NCI-H446 treated with DMSO at 0.1 percent for 48 hours (cell line): ENCODE results near the gene NDFIP2.

Source experiments
- DNase-seq: peaks from one replicate; lab custom pipeline; 2025; lab: John Stamatoyannopoulos, UW

Gene NDFIP2

DNA sequence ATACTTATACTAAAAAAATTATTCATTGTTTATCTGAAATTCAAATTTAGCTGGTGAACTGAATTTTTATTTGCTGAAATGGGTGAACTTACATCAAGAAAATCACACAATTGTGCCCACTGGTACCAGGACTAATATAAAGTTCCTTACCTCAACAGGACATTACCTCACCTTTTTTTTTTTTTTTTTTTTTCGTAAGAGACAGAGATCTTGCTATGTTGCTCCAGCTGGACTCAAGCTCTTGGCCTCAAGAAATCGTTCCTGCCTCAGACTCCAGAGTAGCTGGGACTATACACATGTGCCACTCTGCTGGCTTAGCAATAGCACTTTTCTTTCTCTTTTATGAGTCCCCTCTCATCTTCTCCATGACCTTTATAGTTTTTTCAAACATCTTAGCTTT, 22.5 kb upstream of the NDFIP2 start:
- DNase-seq: no peak

GRCh38 chr13:79459906-79460305, 21.0 kb upstream of the NDFIP2 start:
- no peak for DNase-seq

DNA sequence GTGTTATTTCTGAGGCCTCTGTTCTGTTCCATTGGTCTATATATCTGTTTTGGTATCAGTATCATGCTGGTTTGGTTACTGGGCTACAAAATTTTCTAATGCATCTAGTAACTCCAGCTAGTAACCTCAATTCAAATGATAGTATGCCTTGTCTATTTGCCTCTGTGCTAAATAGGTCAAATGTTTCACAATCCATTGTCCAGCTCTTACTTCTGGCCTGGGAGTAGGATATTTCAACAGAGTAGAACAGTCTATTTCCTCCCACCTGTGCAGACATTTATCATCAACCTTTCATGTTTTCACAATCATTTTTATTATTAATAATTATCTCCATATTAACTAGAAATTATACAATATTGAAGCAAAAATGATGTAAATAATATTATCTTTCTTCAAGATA, 18.1 kb upstream of the NDFIP2 start:
- DNase-seq: no peak

DNA sequence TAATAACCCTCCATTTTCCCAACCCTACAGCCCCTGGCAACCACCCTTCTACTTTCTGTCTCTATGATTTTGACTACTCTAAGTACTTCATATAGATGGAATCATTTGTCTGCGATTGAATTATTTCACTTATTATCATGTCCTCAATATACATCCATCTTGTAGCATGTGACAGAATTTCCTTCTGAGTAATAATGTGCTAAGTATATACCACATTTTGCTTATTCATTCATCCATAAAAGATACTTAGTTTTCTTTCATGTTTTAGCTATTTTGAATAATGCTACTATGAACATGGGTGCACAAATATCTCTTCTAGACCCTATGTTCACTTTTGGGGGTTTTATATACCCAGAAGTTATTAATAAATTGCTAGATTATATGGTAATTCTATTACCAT, 17.4 kb upstream of the NDFIP2 start:
- no peak for DNase-seq

- DNase-seq: no peak
Measured at GRCh38 chr13:79466872-79467271, 14.1 kb upstream of the NDFIP2 start.

DNA sequence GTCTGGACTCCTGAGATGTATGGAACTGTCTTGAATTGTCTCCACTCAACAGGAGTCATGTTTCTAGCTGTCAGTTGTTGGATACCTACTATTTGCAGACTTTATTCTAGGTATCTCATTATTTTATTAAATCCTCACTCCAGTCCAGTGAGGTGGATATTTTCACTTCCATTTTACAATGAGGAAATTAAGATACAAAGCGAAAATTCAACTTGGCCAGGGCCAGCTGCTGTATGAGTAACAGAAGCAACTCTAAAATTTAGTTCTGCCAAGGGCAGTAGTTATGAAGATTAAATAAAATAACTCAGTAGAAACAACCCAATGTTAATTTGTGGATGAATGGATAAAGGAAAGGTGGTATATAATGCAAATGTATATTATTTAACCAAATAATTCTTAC, 12.6 kb upstream of the NDFIP2 start:
- no peak for DNase-seq

DNA sequence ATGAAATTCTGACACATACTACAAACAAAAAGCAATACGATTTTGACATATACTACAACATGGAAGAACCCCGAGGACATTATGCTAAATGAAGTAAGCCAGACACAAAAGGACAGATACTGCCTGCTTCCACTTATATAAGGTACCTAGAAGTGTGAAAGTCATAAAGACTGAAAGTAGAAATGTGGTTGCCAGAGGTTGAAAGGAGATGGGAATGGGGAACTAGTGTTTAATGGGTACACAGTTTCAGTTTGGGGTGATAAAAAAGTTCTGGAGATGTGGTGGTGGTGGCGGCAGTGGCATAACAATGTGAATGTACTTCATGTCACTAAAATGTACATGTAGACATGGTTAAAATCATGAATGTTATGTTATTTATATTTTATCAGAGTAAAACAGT, 12.1 kb upstream of the NDFIP2 start:
- DNase-seq: no peak

DNA sequence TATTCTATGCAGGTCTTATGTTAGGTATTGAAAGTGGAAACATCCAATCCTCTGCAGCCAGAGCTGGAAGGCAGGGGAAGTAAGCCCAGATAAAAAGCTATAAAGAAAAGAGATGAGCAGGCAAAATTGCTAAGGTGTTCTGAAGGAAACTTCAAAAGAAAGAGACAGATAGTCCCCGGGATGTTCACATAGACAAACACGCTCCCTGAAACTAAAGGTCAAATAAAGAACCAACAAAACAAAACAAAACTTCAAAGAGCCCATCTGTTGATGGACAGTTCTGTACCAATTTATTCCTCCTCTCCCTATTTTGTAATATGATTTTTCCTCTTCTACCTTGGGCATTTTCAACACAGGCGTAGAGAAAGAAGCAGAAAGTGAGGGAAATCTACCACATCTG, 11.3 kb upstream of the NDFIP2 start:
- no peak for DNase-seq

DNA sequence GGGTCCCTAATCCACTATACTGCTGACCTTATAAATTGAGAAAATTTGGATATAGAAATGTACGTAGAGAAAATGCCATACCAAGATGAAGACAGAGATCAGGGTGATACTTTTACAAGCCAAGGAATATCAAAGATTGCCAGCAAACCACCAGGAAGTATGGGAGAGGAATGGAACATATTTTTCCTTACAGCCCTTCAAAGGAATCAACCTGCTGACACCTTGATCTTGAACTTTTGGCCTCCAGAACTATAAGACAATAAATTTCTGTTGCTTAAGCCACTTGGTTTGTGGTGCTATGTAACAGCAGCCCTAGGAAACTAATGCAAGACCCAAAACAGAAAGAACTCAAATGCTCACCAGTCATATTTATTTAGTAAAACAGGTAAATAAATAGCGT, 10.3 kb upstream of the NDFIP2 start:
- no peak for DNase-seq

DNA sequence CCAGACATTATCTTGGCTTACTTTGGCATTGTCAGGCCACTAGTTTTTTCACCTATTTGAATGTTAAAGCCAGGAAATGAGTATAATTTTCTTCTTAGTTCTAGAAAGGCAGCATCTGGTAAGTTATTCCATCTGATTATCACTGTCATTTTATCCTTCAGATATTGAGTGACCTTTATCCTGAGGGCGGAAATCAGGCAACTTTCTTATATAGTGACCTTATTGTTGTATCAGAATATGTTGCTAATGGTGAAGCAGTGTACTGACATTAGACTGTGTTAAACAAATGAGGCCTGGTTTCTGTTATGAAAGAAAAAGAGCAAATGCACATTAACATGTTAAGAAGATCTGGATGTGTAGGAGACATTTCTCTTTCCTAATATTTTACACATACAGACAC, 5.4 kb upstream of the NDFIP2 start:
- DNase-seq: no peak

DNA sequence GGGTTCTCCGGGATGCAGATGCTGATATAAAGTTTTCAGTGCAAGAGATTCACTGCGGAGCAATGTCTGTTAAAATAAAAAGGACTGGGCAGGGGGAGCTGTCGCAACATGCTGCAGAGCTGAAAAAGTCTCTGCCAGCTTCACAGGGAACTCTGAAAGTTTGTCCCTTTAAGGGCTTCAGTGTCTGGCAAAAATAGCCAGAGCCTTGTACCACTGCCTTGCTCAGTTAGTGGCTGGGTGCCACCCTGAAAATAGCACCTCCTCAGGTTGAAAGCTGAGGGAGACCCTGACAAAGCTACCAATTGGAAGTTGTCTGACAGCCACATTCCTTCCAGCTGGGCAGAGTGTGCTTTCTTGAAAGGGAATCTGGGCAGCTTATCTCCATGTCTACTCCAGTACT, 3.0 kb upstream of the NDFIP2 start:
- no peak for DNase-seq

DNA sequence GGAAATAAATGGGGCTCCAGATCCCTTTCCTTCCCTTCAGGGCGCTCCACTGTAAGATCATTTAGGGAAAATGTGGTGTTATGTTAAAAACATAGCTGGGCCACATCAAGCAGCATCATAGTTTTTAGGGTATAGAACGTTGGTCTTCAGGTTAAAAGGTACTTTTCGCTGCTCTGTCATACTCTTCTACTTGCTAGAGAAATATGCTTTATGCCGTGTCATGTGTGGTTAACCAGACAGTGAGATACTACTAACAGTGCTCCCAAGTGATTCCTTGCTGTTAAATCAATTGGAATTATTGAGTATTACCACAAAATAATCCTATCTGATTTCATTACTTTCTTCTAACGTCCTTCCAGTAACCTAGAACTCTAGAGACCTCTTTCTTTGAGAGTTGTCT, 1.1 kb upstream of the NDFIP2 start:
- DNase-seq: no peak

GRCh38 chr13:79481685-79482052, 714 bp downstream of the NDFIP2 start:
- DNase-seq: no peak

DNA sequence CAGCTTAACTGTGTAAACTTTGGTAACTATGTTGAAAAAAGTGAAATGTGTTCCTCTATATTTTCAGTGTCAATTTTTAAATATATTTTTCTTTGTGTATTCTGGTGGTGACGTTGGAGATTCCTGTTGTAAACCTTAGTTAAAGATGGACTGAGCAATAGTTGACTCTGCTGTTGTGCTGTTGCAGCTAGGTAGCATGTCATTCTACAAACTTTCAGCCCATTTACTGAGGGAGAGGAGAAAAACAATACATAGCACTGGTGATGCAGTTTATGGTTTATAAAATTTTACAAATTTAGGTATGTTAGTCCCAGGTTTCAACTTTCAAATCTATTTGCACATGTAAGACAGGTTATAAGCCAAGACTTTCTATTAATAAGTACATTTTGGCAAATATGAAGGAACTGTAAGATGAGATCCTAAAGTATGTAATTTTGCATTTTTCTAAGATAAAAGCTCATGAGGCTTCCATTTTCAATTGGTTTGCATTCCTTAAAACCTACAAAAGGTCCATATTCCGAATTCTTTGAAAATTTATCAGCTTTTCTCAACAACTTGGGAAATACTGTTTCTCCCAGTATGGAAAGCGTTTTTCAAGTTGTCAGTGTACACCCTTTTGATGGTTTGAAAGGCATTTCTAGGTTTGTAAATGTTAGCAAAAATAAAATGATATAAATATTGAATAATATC, 1.5 kb downstream of the NDFIP2 start:
- DNase-seq: no peak

GRCh38 chr13:79483086-79483706, 2.2 kb downstream of the NDFIP2 start:
- no peak for DNase-seq

DNA sequence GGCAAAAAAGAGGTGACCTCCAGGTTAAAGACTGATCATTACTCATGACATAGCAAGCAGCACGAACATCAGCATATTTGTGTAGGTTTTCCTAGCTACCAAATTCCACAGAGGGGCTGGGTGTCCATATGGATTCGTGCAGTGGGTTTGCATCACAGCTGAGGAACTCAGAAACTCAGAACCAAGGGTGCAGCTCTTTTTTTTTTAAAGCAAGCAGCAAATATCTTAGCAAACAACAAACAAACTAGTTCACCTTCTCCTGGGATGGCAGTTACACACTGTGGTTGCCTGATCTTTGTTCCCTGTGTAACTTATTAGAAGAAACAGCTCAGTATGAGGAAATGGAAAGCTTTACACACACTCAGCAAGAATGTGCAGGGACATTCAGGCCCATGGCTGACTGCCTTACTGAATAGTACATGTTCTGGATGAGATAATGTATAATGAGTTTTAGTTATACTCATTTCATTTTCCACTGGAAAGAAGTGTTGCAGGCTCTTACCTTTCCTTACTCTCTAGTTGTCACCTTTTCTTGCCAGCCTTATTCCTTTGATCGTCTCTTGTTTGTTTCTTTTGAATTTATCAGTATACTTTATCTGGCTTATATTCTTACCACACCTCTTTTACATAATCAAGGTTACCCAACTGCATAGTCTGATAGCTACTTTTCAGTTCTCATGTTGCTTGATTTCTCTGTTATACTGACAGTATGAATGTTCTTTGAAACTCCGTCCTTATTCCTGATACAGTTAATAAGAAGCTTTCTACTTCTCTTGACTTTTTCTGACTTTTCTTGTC, 4.3 kb downstream of the NDFIP2 start:
- no peak for DNase-seq

- no peak for DNase-seq
Measured at GRCh38 chr13:79486433-79487188, 5.7 kb downstream of the NDFIP2 start.

DNA sequence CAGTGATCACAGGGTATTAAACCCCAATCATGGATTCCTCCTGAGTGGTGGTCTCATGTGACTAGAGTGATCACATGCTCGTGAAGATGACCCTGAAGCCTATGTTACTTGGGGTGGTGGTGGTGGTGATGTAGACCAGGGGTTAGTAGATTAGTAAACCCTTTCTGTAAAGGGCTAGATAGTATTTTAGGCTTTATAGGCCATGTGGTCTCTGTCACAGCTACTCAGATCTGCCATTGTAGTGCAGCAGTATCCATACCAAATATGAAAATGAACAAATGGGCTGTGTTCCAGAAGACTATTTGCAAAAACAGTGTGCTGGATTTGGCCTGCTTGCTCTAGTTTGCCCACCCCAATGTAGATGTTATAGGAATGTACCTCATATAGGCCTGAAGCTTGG, 9.4 kb downstream of the NDFIP2 start:
- DNase-seq: no peak

- DNase-seq: no peak
Measured at GRCh38 chr13:79490824-79491223, 9.9 kb downstream of the NDFIP2 start.

DNA sequence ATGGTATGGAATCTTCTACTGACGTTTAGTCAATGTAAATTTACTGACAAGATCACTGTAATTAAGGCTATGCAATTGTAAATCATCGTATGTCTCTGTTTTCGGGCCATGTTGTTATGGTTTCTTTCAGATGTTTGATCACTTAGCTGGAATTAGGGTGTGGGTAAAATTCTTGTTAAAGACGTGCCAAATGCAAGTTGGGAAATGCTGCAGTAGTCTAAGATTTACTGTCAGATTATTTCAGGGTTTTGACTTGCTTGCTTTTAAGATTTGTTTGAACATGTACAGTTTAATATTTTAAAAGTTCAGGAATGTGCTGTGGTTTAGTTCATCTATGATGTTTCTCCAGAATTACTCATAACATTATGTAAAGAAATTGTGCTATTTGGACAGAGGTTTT, 10.8 kb downstream of the NDFIP2 start:
- no peak for DNase-seq

DNA sequence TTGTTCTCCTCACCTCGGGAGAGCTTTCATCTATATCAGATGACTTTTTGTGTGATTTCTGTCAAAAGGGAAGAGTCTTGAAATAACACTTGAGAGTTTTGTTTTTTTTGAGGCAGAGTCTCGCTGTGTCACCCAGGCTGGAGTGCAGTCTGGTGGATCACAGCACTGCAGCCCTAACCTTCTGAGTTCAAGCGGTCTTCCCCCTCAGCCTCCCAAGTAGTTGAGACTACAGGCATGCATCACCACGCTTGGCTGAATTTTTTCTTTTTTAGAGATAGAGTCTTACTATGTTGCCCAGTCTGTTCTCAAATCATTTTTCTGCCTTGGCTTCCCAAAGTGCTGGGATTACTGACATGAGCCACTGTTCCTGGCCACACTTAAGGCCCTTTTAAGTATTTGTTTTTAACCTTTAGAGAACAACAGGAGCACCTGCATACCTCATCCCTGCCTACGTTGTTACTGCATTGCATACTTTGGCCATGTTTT, 11.4 kb downstream of the NDFIP2 start:
- DNase-seq: no peak

DNA sequence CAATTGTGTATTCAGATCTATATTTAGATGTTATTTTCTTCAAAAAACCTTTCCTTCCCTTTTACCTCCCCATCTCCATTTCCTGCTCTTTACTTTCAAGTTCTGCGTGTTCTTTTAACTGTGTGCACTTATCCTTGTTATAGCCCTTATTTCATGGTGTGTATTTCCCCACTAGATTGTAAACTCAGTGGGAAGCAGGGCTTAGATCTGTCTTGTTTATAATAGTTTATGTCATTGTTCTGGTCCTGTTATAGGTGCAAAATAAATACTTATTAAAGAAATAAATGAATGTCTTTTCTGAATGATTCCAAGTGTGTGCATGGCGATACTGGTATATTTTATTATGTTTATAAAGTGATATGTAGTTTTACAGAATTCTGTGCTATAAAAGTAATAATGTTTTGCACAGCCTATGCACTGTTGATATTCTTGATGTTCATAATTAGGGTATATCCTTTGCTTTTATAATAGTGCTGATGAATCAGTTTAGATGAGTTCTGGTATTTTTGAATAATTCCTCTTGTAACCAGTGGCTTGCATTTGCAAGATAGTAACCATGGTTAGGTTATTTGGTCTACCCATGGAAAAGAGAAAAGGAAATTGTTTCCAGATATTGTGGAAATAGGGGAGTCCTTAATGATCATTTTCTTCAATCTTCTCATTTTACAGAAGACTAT, 12.1 kb downstream of the NDFIP2 start:
- DNase-seq: no peak
